OCI-LY3 (cell line): ENCODE data around the gene ALS2CL.

ENCODE experiments used
- H2AFZ ChIP-seq: fragments of 200-600, 300-600 bp; shearing (Covaris generic); 2 replicates; pipeline ENCODE4 v1.6.0; 2014; ENCODE audit warnings: antibody characterized with exemption, low read depth, low read length
- H3K27ac ChIP-seq: fragments of 200-600, 300-600 bp; sonication (generic); 2 replicates; pipeline ENCODE4 v1.5.1; 2014; ENCODE audit warnings: mild to moderate bottlenecking, low read length, moderate library complexity, mixed read lengths
- H3K27me3 ChIP-seq: fragments of 200-600, 300-600 bp; sonication (generic); 2 replicates; pipeline ENCODE4 v1.6.1; 2014; ENCODE audit warnings: low read depth, low read length, mixed read lengths
- H3K36me3 ChIP-seq: fragments of 200-600, 300-600 bp; sonication (generic); replicated peaks from 2 replicates; pipeline ENCODE3; 2014; ENCODE audit warnings: low read depth, low read length, mixed read lengths
- H3K4me1 ChIP-seq: fragments of 300-600, 200-600 bp; sonication (generic); 2 replicates; pipeline ENCODE4 v1.6.1; 2014; ENCODE audit warnings: low read length, mixed read lengths
- H3K4me2 ChIP-seq: fragments of 200-600, 300-600 bp; sonication (generic); 2 replicates; pipeline ENCODE4 v1.6.1; 2014; ENCODE audit warnings: low read length, mixed read lengths
- H3K4me3 ChIP-seq: fragments of 300-600, 200-600 bp; sonication (generic); 2 replicates; pipeline ENCODE4 v1.5.1; 2014; ENCODE audit warnings: antibody characterized with exemption, mild to moderate bottlenecking, low read length, moderate library complexity
- H3K79me2 ChIP-seq: fragments of 300-600, 200-600 bp; shearing (Covaris generic); 2 replicates; pipeline ENCODE4 v1.6.1; 2014; ENCODE audit warnings: mild to moderate bottlenecking, low read length, mixed read lengths
- H3K9ac ChIP-seq: fragments of 300-600, 200-600 bp; shearing (Covaris generic); 2 replicates; pipeline ENCODE4 v1.6.0; 2014; ENCODE audit warnings: mild to moderate bottlenecking, low read length, moderate library complexity
- H3K9me3 ChIP-seq: fragments of 200-600, 300-600 bp; shearing (Covaris generic); 2 replicates; pipeline ENCODE4 v1.6.1; 2014; ENCODE audit warnings: low read length, mixed read lengths; ENCODE audit not compliant: insufficient read depth
- H4K20me1 ChIP-seq: fragments of 200-600, 300-600 bp; sonication (generic); 2 replicates; pipeline ENCODE4 v1.6.1; 2016; ENCODE audit warnings: low read length, mixed read lengths; ENCODE audit not compliant: insufficient read depth
- CTCF ChIP-seq: fragments of 200-600, 300-600 bp; sonication (generic); IDR thresholded peaks from 2 replicates; pipeline ENCODE4 v1.5.1; 2014; ENCODE audit warnings: antibody characterized with exemption, low read length, low read depth
- EZH2phosphoT487 ChIP-seq: fragments of 200-600 bp; shearing (Covaris generic); IDR thresholded peaks from 2 replicates; pipeline ENCODE4 v1.6.1; 2018; ENCODE audit warnings: antibody characterized with exemption, mixed run types, low read depth

The ALS2CL gene

GRCh38 chr3:46681387-46681786 is 12.1 kb downstream of the ALS2CL start:
- Histone ChIP-seq H3K9ac (no peak overlapping the region), H3K79me2 (no peaks in the 10 kb centered on the region), H3K27me3 (no peaks in the 10 kb centered on the region), H2AFZ (no peak overlapping the region), H3K36me3 (no peaks in the 10 kb centered on the region), H3K4me2 (no peak overlapping the region), H3K4me1 (no peaks in the 10 kb centered on the region), H4K20me1 (peaks cover 3% of the 10 kb centered on the region; the same call in 1 of the 2 replicates), H3K9me3 (no peaks in the 10 kb centered on the region), H3K4me3 (no peak overlapping the region), H3K27ac (no peak overlapping the region)
- TF ChIP-seq CTCF (no peak), EZH2phosphoT487 (no peak)

GRCh38 chr3:46680298-46680826 is 13.1 kb downstream of the ALS2CL start:
- Histone ChIP-seq H3K79me2 (no peaks in the 10 kb centered on the region), H3K36me3 (no peaks in the 10 kb centered on the region), H3K4me1 (no peaks in the 10 kb centered on the region), H3K9ac (no peak overlapping the region), H3K4me2 (no peak overlapping the region), H3K4me3 (no peak overlapping the region), H3K27me3 (no peaks in the 10 kb centered on the region), H3K9me3 (no peaks in the 10 kb centered on the region), H3K27ac (no peak overlapping the region), H4K20me1 (peaks cover 3% of the 10 kb centered on the region; the same call in 1 of the 2 replicates), H2AFZ (no peak overlapping the region)
- no peak for TF ChIP-seq EZH2phosphoT487
- no peak for TF ChIP-seq CTCF

- H2AFZ ChIP-seq: no peak overlapping the region
- no peaks in the 10 kb centered on the region for H3K4me1 ChIP-seq
- no peaks in the 10 kb centered on the region for H3K27me3 ChIP-seq
- H3K9me3 ChIP-seq: no peaks in the 10 kb centered on the region
- no peak for TF ChIP-seq CTCF
- no peak for TF ChIP-seq EZH2phosphoT487
- no peaks in the 10 kb centered on the region for H3K79me2 ChIP-seq
- peaks cover 3% of the 10 kb centered on the region; the same call in 1 of the 2 replicates for H4K20me1 ChIP-seq
- no peaks in the 10 kb centered on the region for H3K36me3 ChIP-seq
- no peak overlapping the region for H3K4me3 ChIP-seq
- H3K9ac ChIP-seq: no peak overlapping the region
- H3K27ac ChIP-seq: no peak overlapping the region
- no peak overlapping the region for H3K4me2 ChIP-seq
These were observed 13.8 kb downstream of the ALS2CL start for GRCh38 chr3:46679681-46680080.

- Histone ChIP-seq H2AFZ (no peak overlapping the region), H3K36me3 (no peaks in the 10 kb centered on the region), H4K20me1 (peaks cover 3% of the 10 kb centered on the region; the same call in 1 of the 2 replicates), H3K4me1 (no peaks in the 10 kb centered on the region), H3K79me2 (no peaks in the 10 kb centered on the region), H3K4me3 (no peak overlapping the region), H3K9me3 (no peaks in the 10 kb centered on the region), H3K27me3 (no peaks in the 10 kb centered on the region), H3K4me2 (no peak overlapping the region), H3K27ac (no peak overlapping the region), H3K9ac (no peak overlapping the region)
- TF ChIP-seq EZH2phosphoT487: no peak
- no peak for TF ChIP-seq CTCF
These were observed 15.2 kb downstream of the ALS2CL start for GRCh38 chr3:46678280-46678679.
